ENCODE measurements around the gene SLC29A2.
A peak's percentile ranks its signal among the peaks of the same experiment; 100 is the strongest.
"Not testable (repeated sequence)": the region's sequence is repeated elsewhere in the genome, so short reads cannot be mapped to it uniquely, and the experiment has no call there.

Gene SLC29A2

DNA sequence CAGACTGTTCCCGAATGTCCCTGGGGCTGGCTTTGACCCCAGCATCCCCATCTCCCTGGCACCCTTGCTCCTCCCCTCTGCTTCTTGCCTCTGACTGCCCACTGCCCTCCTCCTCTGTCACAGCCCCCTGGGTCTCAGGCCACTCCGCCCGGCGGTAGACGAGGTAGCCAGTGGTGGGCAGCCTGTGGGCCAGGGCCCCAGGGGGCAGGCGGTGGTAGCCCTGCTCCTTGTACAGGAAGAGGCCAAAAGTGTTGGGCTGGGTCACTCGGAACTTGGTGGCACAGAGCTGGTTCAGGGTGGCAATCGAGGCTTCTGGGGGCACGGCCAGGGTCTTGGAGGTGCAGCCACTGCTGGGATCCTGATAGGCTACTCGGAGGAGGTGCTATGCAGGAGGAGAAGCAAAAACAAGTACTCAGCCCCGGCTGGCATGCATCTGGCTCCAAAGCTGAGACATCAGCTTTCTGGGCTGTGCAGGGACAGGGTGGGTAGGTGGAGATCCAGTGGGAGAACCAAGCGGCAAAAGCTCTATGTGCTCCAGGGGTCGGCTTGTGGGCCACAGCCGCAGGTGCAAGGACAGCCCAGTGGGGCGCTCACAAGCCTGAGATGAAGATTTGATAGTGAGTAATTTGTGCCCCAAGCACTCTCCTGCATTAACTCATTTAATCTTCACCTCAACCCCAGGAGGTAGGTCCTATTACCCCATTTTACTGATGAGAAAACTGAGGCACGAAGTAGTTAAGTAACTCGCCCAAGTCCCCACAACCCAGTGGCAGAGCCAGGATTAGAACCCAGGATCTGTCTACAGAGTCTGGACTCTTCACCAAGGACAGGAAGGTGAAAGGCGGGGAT, 39.0 kb downstream of the SLC29A2 start:
- DNase-seq = no peak

DNA sequence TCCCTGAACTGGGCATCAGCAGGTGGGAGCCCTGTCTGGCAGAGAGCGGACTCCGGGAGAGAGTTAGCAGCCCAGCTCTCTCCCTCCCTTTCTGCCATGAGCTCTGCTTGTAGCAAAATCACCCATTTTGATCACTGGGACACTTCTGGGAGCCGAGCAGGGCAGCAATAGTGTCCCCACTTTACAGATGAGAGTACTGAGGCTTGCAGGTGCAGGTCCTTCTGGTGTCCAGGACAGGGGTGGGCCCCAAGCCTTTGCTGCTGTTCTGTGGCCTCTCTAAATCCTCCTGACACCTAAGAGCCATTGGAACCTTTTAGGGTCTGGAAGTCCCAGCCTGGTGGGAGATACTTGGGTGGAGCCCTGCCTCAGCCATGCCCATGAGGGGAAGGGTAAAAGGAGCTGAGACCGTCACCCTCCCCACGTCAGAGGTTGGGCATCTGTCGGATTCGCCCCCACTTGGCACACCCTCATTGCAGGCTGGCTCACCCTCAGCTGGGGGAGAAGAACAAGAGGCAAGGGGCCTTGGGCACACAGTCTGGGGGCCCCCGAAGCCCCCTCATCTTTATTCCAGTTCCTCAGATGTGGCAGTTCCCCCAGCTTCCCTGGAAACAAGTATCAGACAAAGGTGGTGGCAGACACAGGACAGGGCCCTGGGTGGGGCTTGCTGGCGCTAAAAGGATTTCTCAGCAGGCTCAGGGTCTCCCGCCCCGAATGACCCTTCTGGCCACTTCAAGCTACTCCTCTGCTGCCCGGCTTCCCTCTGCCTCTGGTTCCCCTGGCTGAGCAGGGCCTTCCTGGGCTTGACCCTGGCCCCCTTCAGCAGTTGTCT, 39.8 kb downstream of the SLC29A2 start:
- no peak for DNase-seq

DNA sequence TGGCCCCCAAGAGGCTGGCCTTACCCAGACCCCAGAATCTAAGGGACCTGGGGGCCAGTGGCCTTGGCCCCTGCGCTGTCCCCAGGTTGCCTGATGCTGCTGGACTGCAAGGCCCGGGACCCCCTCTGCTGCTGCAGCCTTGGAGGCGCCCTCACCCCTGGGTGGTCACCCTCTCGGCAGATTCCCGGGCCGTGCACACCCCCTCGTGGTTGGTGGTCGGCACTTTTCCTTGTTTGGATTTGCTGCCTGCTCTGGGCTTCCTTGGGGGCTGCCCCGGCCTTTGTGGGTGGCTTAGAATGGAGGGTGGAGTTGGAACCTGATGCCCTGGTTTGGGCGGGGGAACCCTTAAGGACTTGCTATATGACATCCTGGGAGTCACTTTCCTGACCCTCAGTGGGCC, 40.6 kb downstream of the SLC29A2 start:
- DNase-seq = no peak

DNA sequence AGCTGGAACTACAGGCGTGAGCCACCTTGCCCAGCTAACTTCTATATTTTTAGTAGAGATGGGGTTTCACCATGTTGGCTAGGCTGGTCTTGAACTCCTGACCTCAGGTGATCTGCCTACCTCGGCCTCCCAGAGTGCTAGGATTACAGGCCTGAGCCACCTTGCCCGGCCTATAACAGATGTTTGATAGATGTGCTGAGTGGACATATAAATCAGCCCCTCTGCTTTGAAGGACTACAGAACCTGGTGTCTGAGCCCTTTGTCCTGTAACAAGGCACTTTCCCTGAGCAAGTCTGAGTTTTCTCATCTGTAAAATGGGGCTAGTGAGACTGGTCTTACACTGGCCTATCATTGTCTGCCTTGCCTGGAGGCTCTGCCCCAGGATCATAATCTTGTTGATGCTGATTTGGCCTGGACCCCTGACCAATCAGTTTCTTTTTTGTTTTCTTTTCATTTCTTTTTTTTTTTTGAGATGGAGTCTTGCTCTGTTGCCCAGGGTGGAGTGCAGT, 42.3 kb downstream of the SLC29A2 start:
- DNase-seq = no peak

DNA sequence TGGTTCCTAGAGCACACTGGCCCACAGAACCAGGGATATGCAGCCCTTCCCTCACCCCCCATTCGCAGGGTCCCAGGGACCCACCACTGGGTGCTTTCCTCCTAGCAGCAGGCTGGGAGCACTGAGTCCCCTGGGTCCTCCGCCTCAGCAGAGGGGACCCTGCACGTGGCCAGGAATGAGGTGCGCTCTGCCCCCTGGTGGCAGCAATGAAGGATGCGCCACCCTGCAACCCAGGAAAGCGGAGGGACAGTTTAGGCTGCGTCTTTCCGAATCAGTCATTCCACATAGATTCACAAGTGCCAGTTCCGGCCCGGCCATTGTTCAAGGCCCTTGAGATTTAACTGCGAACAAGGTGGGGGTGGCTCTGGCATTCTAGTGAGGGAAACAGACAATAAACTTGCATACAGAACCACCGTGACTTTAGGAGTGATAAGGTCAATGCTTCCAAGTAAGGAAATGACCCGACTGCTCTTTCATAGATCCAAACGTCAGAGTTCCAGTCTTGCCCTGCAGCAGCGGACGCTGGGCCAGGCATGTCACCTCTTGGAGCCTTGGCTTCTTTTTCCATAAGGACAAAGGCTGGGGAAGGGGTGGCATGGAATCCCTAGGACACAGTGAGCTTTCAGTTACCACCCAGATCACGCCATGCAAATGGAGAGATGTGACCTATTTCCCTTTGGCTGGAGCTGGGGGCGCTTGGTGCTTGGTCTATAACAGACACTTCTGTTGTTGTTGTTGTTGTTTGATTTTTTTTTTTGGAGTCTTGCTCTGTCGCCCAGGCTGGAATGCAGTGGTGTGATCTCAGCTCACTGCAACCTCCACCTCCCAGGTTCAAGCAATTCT, 43.0 kb downstream of the SLC29A2 start:
- peak; percentile 30 for DNase-seq

DNA sequence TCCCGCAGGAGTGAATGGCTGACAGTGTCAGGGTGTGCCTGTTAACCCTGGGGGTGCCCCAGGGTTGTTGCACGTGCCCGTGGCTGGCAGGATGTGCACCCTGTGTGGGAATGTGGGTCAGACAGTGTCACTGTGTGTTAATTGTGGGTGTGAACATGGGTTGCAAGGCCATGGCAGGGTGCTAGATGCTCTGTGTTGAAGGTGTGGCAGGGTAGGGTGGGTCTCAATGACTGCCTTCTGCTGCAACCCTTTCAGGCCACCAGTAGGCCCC, 43.6 kb downstream of the SLC29A2 start:
- no peak for DNase-seq

DNA sequence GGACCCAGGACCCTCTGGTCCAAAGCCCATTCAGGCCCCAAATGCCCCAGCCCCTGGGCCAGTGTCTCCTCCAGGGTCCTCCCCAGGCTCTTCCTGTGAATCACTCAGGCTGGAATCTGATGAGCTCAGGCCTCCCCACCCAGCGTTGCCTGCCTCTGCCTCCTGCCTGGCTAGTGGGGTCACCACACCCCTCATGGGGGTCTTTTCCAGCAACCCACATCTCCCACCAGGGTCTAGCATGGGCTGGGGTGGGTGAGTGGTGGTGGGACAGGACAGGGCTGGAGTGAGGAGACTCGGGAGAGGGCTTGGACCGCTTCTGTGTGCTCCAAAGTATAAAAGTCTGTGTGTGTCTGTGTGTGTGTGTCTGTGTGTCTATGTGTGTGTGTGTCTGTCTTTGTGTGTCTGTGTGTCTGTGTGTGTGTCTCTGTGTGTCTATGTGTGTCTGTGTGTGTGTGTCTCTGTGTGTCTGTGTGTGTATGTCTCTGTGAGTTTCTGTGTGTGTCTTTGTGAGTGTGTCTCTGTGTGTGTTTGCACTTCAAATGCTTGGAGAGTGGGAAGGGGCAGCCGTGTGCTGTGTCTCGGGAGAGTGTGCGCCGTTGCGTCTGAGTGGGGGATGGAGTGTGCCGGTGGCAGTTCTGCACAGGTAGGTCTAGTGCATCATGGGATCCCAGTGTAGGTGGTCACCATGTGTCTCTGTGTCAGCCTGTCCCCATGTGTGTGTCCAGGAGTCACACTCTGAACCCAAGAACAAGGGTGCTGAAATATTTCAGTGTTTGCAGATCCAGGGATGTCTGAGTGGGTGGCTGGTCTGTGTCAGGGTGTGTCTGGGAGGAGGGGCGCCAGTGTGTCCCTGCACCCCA, 44.2 kb downstream of the SLC29A2 start:
- DNase-seq = peak; percentile 17

DNA sequence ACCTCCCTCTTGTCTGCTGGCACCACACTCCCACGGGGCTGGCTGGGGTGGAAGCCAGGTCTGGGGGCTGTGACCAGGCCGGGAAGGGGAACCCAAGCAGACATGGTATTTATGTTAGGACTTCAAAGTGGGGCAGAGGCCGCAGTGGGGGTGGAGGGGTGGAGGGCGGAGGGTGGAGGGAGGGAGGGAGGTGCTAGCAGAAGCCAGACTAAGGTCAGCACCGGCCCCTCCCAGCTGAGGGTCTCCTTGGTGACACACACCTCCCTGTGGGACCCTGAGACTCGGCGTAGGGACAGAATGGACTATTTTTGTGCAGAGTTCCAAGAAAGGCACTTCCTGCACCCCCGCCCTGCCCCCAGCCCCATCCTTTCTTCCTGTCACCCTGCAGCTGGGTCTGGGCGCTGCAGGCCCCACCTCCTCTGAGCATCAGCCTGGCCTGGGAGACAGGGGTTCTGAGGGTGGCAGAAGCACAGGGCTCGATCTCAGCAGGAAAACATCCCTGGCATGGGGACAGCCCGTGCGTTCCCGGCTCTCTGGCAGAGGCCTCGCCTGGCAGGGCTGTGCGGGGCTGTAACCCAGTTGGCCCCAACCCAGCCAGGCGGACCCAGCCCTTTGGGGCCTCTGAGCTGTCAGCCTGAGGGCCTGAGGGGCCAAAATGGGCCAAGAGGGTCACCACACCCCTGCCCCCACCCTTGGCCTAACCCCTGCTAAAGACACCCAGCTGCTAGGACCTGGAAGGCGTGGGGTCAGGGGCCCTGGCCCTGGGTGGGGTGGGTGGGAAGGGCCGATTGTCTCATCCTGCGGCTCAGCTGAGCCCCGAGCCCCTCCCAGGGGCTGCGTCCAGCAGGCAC, 45.1 kb downstream of the SLC29A2 start:
- DNase-seq = no peak

DNA sequence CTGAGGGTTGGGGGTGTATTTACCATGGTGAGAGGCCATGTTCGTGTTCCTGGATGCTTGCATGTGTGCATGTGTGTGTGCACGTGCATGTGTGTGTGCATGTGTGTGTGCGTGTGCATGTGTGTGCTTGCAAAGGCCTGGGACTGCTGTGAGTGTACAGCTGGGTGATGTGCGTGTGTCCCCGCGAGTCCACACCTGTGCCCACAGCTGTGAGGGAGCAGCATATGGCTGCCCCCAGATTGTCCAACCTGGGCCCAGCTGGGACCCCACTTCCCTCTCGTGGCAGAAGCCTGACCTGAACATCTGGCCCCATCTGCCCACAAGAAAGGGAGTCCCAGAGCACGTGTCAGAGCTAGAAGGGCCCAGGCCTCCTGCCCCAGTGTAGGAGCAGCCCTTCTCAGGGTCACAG, 46.3 kb downstream of the SLC29A2 start:
- no peak for DNase-seq

DNA sequence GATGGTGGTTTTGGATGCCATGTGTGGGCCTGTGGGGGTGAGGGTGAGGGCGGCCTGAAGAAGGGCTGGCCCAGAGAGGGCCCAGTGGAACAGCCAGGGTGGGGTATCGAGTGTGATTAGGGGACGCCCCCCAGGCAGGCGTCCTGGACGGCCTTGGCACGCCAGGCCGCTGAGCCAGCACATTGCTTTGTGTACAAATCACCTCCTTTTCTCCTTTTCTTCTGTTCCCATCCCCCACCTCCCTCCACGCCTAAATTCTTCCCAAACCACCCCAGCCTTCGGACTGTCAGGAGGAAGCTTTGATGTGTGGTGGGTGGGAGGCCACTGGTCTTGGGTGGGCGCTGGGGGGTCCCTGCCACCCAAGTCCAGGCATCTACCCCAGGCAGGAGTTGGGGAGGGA, 46.9 kb downstream of the SLC29A2 start:
- DNase-seq = no peak

DNA sequence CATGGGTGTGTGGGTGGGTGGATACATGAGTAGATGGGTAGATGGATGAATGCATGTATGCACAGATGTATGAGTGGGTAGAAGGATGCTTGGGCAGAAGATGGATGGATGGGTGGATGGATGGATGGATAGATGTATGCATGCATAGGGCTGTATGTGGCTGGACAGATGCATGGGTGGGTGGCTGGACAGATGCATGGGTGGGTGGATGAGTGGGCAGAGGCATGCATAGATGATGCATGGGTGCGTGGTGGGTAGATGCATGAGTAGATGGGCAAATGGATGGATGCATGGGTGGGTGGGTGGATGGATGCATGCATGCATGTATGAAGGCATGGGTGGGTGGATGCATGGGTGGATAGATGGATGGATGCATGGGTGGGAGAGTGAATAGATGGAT, 47.9 kb downstream of the SLC29A2 start:
- no peak for DNase-seq

DNA sequence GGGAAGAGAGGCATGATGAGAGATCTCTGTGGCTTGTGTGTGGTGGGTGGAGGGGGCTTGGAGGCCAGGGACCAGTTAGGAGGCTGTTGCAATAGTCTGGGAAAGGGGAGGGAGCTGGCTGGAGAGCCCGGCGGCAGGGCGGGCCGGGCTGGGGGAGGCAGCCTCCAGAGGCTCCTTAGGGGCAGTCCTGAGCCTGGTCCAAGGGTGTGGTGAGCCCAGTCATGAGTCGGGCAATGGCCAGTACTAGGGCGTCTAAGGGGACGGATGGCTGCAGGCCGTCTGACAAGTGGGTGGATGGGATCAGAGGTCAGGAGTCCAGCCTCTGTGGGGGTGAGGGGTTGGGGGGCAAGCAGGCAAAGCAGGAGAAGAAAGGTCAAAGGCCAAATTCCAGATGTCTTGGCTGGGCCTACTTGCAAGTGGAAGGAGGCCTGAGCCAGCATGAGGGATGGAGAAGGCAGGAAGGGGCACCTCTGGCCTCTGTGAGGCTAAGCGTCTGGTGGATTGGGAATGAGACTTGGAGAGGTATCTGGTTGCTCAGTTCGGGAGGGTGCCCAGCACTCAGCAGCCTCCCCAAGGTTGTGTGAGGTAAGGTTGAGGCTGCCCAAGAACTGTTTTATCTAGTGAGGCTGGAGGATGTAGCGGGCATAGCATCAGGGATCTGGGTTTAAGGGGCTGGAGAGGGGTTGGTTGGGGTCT, 48.7 kb downstream of the SLC29A2 start:
- peak; percentile 23 for DNase-seq

DNA sequence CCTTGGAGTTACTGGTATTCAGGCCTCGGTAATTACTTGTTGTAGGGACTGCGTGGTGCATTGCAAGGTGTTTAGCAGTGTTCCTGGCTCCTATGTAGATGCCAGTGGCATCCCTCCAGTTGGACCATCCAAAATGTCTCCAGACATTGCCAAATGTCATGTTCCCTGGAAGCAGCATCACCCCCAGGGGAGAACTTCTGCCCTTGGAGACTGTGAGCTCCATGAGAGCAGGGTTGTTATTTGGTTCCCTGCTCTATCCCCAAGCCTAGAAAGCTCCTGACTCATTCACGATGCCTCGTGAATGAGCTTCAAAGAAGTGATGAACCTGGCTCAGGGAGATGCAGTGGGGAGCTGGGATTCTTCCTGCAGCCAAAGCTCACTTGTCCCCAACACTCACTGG, 50.0 kb downstream of the SLC29A2 start:
- no peak for DNase-seq

DNA sequence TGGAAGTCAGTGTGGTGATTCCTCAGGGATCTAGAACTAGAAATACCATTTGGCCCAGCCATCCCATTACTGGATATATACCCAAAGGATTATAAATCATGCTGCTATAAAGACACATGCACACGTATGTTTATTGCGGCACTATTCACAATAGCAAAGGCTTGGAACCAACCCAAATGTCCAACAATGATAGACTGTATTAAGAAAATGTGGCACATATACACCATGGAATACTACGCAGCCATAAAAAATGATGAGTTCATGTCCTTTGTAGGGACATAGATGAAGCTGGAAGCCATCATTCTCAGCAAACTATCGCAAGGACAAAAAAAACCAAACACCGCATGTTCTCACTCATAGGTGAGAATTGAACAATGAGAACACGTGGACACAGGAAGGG, 50.8 kb downstream of the SLC29A2 start:
- not testable (repeated sequence) for DNase-seq

DNA sequence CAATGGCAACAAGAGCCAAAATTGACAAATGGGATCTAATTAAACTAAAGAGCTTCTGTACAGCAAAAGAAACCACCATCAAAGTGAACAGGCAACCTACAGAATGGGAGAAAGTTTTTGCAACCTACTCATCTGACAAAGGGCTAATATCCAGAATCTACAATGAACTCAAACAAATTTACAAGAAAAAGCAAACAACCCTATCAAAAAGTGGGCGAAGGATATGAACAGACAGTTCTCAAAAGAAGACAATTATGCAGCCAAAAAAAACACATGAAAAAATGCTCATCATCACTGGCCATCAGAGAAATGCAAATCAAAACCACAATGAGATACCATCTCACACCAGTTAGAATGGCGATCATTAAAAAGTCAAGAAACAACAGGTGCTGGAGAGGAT, 51.3 kb downstream of the SLC29A2 start:
- not testable (repeated sequence) for DNase-seq

DNA sequence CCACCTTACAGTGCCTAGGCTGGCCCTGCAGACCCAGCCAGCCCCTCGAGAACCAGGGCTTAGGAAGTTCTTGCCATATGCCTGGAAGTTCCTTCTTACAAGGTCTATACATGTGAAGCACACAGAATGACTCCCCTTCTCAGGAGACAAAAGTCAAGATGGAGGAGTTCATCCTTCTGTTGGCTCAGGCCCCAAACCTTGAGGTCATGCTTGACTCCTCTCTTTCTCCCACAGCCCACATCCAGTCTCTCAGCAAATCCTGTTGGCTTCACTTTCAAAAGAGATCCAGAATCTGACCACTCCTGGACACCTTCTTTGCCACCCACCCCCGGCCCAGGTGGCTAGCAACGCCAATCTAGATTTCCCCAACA, 53.0 kb downstream of the SLC29A2 start:
- DNase-seq = no peak

DNA sequence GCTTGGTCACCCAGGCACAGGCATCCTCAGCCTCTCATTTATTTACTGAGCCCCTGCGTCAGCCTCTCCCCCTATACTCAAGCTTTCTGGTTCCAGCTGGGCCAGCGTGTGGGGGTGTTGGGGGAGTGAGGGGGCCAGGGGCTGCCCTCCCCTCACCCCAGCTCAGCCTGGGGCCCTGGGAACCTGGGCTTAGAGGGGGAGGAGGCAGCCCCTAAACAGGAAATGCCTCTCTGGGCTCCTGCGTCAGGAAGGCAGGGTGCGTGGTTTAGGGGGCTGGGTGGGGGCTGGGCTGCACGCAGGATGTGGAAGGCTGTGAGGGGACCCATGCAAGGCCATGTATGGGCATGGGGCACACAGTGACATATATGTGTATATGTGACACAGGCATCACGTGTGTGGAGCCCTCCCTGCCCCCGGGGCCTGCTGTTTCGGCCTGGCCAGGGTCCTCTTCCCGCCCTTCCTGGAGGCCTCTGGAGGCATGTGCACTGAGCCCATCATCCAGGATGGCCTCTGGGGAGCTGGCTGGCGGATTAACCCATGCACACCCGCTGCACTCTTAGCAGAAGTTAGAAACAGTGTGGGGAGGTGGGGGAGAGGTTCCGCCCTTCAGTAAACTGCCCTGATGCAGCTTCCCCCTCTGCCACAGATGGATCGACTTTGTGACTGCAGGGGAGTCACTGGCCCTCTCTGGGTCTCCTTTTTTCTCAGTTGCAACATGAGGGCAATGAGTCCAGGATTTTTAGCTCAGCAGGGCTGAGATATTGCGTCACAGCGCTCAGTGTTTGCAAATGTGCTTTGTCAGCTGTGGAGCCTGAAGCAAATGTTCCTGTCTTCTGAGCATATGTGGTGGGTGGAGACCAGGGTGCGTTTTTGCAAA, 53.6 kb downstream of the SLC29A2 start:
- DNase-seq = peak; percentile 20

DNA sequence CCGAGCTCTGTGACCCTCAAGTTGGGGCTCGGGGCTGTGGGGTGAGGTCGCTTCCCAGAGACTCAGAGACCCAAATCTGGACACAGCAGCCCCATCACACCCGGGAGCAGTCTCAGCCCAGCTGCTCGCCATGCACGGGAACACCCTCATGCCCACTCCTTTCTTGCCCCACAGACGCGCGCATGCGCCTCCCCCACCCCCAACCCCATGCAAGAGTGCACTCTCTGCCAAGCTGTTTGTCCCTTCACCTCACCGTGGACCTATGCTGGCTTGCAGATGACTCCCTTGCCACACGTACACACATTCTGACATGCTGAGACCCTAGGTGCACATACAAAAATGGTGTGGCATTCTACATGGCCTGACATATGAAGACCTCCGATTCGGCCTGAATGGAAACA, 54.2 kb downstream of the SLC29A2 start:
- DNase-seq = no peak

DNA sequence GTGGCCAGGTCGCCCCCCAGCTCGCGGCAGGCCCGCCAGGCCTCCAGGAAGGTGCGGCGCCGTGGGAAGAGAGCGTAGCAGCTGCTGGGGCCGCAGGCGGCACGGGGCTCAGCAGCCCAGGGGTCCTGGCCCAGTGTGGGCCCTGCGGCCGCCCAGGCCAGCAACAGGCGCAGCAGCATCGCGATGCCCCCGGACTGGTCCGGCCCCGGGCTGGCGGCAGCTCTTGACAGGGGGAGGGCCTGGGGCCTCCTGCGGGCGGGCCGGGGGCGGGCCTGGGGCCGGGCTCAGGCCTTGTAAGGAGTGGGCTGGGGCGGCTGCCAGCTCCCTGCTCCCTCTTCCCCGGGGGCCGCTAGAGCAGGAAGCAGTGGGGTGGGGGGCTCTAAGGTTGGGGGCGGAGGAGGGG, 54.7 kb downstream of the SLC29A2 start, which contains the start of gene CD248:
Gene CD248, minus strand, starts transcription at position 196 of the 403 bp plus-strand sequence. Its CDS starts 17 bp downstream, at position 179.
- peak; percentile 39 for DNase-seq
